Rectal smooth muscle tissue (tissue), 1 donor: ENCODE data around the gene VPS13A.
"Not testable (repeated sequence)": the region's sequence is repeated elsewhere in the genome, so short reads cannot be mapped to it uniquely, and the experiment has no call there.

Experiments
- H3K27ac ChIP-seq: one replicate; pipeline ENCODE4 v1.7.0; 2013; ENCODE audit warnings: low read depth, low read length, inconsistent platforms
- H3K27me3 ChIP-seq: one replicate; pipeline ENCODE4 v1.7.0; 2013; ENCODE audit warnings: low read length; ENCODE audit not compliant: control insufficient read depth, insufficient read depth
- H3K36me3 ChIP-seq: one replicate; pipeline ENCODE4 v1.7.0; 2013; ENCODE audit warnings: low read length; ENCODE audit not compliant: control insufficient read depth, insufficient read depth
- H3K4me1 ChIP-seq: one replicate; pipeline ENCODE4 v1.7.0; 2013; ENCODE audit warnings: low read length; ENCODE audit not compliant: control insufficient read depth, insufficient read depth
- H3K4me3 ChIP-seq: one replicate; pipeline ENCODE4 v1.7.0; 2013; ENCODE audit warnings: low read length
- H3K9ac ChIP-seq: one replicate; pipeline ENCODE4 v1.7.0; 2013; ENCODE audit warnings: low read length

VPS13A gene

DNA sequence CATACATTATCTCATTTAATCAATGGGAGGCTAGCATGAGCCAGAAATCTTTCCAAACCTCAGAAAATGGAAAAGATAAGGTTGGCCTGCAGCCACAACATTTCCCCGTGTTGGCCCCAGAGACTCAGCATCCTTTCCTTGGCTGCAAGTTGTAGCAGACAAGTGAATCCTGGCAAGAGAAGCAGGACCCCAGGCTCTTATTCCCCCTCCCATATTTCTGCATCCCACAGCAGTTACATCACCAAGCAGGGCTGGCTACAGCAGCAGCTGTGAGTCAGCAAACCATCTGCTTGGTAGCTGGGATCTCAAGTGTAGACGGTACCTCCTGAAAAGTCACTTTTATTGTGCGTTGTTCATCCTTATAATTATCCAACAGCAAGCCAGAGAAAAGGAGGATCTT, 258.4 kb downstream of the VPS13A start:
- H3K4me1 ChIP-seq, result no peaks in the 10 kb centered on the region
- H3K9ac ChIP-seq, result no peak overlapping the region
- H3K27ac ChIP-seq, result no peak overlapping the region
- H3K4me3 ChIP-seq, result no peak overlapping the region
- no peaks in the 10 kb centered on the region for H3K27me3 ChIP-seq
- no peaks in the 10 kb centered on the region for H3K36me3 ChIP-seq

DNA sequence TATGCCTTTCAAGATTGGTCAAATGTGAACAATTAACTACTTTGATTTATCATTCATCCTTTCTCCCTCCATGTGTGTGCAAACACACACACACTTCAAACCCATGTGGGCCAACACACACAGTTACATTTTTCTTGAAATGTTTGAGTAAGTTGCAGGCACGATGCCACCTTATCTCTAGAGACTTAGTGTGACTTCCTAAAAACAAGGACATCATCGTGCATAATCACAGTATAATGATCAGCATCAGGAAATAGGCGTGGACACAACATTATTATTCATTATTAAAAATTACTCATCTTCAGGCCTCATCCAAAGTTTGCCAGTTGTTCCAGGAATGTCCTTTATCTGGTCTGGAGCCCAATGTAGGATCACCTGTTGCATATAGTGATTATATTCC, 261.3 kb downstream of the VPS13A start:
- Histone ChIP-seq H3K27ac (no peak overlapping the region), H3K9ac (no peak overlapping the region)

DNA sequence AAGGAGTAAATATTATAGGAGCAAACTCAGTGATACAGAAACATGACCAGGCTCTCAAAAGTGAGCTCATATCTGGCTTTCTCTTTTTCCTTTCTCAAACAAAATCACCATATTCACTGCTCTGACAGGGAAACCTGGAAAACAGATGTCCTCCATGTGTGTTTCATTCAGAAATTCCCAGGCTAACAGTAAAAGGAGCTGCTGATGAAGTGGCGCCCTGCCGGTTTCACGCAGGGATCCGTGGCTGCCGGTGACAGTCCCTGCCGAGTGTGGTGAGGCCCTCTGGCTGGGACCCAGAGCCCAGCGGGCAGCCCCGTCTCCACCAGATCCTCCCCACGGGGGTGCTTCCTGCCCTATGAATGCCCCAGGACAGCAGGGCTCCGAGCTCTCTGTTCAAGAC, 262.7 kb downstream of the VPS13A start:
- no peak overlapping the region for H3K4me3 ChIP-seq
- H3K27me3 ChIP-seq, result no peaks in the 10 kb centered on the region
- H3K9ac ChIP-seq, result no peak overlapping the region
- H3K4me1 ChIP-seq, result no peaks in the 10 kb centered on the region
- no peaks in the 10 kb centered on the region for H3K36me3 ChIP-seq
- H3K27ac ChIP-seq, result no peak overlapping the region

More for the DNA sequence above, 261.3 kb downstream of the VPS13A start:
- Histone ChIP-seq H3K4me1 (no peaks in the 10 kb centered on the region), H3K36me3 (no peaks in the 10 kb centered on the region), H3K4me3 (no peak overlapping the region), H3K27me3 (no peaks in the 10 kb centered on the region)

DNA sequence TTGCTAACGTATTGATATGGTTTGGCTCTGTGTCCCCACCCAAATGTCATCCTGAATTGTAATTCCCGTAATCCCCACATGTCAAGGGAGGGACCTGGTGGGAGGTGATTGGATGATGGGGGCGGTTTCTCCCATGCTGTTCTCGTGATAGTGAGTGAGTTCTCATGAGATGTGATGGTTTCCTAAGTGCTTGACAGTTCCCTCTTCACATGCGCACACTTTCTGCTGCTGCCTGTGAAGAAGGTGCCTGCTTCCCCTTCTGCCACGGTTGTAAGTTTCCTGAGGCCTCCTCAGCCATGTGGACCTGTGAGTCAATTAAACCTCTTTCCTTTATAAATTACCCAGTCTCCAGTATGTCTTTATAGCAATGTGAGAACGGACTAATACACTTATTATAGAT, 263.8 kb downstream of the VPS13A start:
- H3K9ac ChIP-seq, H3K27ac ChIP-seq, H3K4me3 ChIP-seq, H3K27me3 ChIP-seq, H3K36me3 ChIP-seq, H3K4me1 ChIP-seq: not testable (repeated sequence)

DNA sequence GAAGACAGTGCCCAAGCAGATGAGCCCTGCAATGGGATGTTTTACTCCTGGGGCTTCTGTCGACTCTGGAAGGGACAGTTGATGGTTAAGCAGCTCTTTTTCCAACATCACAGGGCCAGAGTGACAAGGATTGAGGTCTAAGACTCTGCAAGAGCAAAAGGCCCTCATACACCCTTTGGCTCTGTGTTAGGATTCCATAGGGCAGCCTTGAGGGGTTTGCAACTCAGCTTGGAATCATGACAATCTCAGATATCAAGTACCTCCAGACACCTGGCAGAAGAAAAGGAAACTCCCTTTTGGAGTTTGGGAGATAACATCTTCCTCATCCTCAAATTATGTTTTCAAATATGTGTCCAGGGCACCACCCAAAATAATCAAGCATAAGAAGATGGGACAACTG, 265.1 kb downstream of the VPS13A start:
- Histone ChIP-seq H3K9ac (no peak overlapping the region), H3K27ac (no peak overlapping the region), H3K27me3 (no peaks in the 10 kb centered on the region), H3K4me1 (no peaks in the 10 kb centered on the region), H3K4me3 (no peak overlapping the region), H3K36me3 (no peaks in the 10 kb centered on the region)

DNA sequence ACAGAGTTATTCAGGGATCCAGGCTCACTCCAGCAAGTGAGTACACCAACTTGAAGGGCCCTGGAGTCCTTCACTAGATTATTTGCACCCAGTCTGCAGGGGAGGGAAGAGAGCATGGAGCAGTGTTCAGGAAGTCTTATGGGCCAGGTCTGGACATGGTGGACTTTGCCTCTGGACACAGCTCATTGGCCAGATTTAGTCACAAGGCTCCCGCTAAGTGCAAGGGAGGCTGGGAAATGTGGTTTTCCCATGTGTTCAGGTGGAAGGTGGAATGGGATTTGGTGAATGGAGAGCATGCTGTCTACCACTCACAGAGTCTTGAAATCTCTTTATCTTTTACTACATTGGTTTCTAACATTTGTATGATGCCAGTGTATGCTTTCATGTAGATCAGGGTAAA, 270.3 kb downstream of the VPS13A start:
- Histone ChIP-seq H3K4me3 (no peak overlapping the region), H3K9ac (no peak overlapping the region), H3K4me1 (no peaks in the 10 kb centered on the region), H3K27ac (no peak overlapping the region), H3K36me3 (no peaks in the 10 kb centered on the region), H3K27me3 (no peaks in the 10 kb centered on the region)

DNA sequence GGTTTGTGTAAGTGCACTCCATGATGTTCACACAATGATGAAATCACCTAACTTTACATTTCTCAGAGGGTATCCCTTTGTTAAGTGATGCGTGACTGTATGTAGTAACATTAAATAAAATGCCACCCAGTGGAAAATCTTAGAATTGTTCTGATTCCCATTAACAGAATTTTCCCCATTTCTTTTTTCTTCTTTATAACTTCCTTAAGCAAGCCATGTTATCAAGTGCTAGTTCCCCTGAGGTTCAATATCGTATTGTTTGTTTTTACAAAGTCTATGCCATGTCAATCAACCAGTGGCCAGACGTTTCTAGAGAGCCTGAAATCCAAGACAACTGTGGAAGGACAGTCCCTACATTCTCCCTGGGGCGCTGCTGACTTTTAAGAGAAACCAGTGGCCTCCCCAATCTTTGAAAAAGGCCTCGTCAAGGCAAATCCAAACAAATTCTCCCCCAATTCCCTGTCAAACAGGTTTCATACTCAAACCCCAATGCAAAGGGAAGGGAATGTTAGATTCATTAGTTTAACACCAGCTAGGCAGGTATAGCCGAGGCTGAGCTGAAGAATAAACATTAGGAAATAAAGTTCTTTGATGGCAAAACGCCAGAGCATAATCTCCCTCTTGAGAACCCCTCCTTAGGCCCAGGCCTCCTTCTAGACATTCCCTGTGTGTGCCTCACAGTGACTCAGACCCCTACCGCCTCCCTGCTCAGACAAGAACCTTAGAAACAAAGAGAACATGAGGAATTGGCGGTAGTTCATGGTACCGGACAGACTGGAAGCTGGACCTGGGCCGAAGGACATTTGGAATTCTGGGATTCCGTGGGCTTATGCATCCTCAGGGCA, 272.1 kb downstream of the VPS13A start:
- Histone ChIP-seq H3K36me3 (no peaks in the 10 kb centered on the region), H3K27me3 (no peaks in the 10 kb centered on the region), H3K4me1 (no peaks in the 10 kb centered on the region), H3K27ac (no peak overlapping the region), H3K4me3 (no peak overlapping the region), H3K9ac (no peak overlapping the region)

DNA sequence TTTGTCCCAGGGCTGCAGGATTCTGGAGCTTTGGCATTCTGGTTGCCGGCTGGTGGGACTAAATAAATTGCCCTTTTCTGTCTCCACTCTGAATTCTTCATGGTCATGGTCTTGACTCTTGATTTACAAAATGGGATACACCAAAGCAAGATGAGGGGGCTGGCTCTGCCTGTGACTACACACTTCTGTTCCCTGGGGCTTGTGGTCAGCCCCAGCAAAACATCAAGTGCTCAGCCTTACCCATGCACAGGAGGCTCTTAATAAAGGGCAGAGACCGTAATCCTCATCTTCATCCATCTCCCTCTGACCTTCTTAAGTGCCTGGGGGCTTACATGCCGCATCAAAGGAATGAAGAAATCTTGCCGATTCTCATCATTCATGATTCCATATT, 272.7 kb downstream of the VPS13A start:
- Histone ChIP-seq H3K36me3 (no peaks in the 10 kb centered on the region), H3K27ac (no peak overlapping the region), H3K4me1 (no peaks in the 10 kb centered on the region), H3K27me3 (no peaks in the 10 kb centered on the region), H3K4me3 (no peak overlapping the region), H3K9ac (no peak overlapping the region)

DNA sequence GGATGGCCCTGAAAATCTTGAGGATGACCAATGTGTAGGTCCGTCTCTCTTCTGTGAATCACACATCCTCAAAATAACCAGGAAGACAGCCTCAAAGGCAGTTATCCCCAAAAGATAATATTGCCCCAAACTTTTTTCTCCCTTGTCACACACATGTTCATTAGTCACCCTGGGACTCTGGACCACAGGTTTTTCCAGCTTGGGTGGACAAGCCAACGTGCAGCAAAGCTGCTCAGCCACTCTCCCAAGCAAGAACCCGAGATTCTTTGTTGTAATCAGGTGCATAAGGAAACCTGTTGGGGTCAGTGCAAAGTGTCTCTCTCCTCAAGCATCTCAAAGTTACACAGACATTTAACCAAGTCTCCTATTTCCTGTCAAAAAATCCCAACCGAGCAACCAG, 274.2 kb downstream of the VPS13A start:
- Histone ChIP-seq H3K27me3 (no peaks in the 10 kb centered on the region), H3K4me1 (no peaks in the 10 kb centered on the region), H3K4me3 (no peak overlapping the region), H3K9ac (no peak overlapping the region), H3K27ac (no peak overlapping the region), H3K36me3 (no peaks in the 10 kb centered on the region)

DNA sequence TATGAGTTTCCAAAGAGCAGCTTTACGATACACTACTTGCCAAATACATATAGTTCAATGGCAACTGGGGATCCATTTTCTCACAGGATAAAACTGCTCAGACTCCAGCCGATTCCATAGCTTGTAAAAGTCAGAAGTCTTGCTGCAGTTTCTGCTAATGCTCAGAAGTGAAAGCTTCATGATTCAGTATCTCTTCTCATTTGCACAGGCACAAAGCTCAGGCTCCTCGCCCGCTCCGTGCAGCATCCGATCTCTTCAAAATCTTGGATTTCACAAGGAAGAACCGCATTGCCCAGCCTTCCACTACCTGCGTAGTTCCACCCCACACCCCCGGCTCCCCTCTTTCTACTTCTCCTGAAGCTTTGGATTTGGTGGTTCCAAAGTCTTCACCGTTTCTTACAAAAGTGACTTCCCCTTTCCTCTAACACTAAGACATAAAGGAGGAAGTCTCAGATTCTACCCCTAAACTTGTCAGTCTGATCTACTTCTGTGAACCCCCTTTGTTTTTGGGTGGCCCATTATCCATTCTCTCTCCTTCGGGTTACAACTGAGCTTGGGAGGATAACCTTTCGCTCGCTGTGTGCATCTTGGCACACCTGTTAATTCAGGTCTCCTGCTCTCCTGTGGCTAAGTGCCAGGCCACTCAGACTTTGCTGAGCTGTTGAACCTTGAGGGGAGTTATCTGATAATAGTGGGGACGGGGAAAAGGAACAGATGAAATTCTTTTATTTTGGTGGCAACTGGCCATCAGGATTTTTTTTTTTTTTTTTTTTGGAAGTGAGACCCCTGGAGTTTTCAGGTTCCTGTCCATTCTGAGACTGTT, 276.7 kb downstream of the VPS13A start:
- Histone ChIP-seq H3K36me3 (no peaks in the 10 kb centered on the region), H3K27me3 (no peaks in the 10 kb centered on the region), H3K27ac (no peak overlapping the region), H3K4me1 (no peaks in the 10 kb centered on the region), H3K9ac (no peak overlapping the region), H3K4me3 (no peak overlapping the region)

DNA sequence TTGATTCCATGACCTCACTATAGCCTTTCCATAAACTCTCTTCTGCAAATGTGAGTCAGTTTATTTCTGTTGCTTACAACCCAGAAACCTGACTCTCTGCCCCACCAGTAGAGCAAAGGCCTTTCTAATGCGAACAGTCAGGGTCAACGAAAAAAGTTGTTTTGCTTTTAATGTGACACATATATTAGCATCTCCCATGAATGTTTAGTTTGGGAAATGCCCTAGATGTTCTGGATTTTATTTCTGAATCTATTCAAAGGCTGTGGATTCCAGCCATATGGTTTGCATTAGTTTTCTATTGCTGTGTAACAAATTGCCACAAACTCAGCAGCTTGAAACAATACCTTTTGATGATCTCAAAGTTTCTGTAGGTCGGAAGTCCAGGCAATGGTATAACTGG, 277.3 kb downstream of the VPS13A start:
- H3K9ac ChIP-seq, result no peak overlapping the region
- H3K27me3 ChIP-seq, result no peaks in the 10 kb centered on the region
- no peak overlapping the region for H3K27ac ChIP-seq
- H3K4me1 ChIP-seq, result no peaks in the 10 kb centered on the region
- H3K36me3 ChIP-seq, result no peaks in the 10 kb centered on the region
- no peak overlapping the region for H3K4me3 ChIP-seq

DNA sequence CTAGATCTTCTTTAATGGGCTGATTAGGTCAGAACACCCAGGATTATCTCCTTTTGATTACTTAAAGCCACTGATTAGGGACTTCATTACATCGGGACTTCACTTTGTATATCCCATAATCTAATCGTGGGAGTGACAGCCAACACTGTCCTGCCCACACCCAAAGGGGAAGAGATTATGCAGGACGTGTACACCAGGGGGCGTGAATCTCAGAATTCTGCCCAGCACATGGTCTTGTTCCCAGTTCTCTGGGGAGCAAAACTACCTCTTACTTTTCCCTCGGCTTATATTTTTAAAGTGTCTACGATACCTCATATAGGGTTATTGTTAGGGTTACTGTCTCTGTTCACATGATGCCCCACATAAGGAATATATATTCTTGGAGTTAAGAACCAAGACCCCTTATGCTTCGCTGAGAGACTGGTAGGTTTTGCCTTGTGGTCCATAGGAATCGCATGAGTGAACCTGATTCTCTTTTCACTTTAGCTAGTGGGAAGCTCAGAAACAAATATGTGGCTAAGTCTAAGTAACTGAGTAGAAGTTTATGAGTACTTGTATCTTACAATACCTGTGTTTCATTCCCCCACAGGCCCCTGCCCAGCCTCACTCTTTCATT, 278.1 kb downstream of the VPS13A start:
- H3K4me3 ChIP-seq, result no peak overlapping the region

More for the DNA sequence above, 278.1 kb downstream of the VPS13A start:
- Histone ChIP-seq H3K27ac (no peak overlapping the region), H3K4me1 (no peaks in the 10 kb centered on the region), H3K9ac (no peak overlapping the region), H3K27me3 (no peaks in the 10 kb centered on the region), H3K36me3 (no peaks in the 10 kb centered on the region)
